ENCODE measurements around the gene TATDN2. TPM values are rescaled to one million over a fixed set of nuclear protein-coding genes. Genes with fewer than 3 reads are reported as not detected.

Gene TATDN2
- total RNA-seq, 1 donor from 2014 or later, result 70.9 TPM

Other genes starting within 250 kb of the TATDN2 start
- gene FANCD2, start 222.0 kb upstream of the TATDN2 start, total RNA-seq, result 71.4 and 73.8 TPM in 2 replicates
- gene FANCD2OS, start 140.2 kb upstream of the TATDN2 start, total RNA-seq, result not detected in 2 replicates
- 98.8 and 99.6 TPM in 2 replicates for gene BRK1, start 132.8 kb upstream of the TATDN2 start, total RNA-seq
- gene VHL, start 106.7 kb upstream of the TATDN2 start, total RNA-seq, result 62.8 and 65.2 TPM in 2 replicates
- 4.5 and 5.1 TPM in 2 replicates for gene IRAK2, start 83.5 kb upstream of the TATDN2 start, total RNA-seq
- 0.43 and 1.3 TPM in 2 replicates for gene GHRL, start 44.5 kb downstream of the TATDN2 start, total RNA-seq
- 128 and 131 TPM in 2 replicates for gene SEC13, start 72.7 kb downstream of the TATDN2 start, total RNA-seq

Measured in activated CD4-positive, alpha-beta T cell treated with anti-CD3 and anti-CD28 coated beads, Interleukin-2, amount 10 ng/mL, durations not matched to agents 24 days and 14 days (primary cell).